Measurements from ENCODE around the gene MRTFA.

DNA sequence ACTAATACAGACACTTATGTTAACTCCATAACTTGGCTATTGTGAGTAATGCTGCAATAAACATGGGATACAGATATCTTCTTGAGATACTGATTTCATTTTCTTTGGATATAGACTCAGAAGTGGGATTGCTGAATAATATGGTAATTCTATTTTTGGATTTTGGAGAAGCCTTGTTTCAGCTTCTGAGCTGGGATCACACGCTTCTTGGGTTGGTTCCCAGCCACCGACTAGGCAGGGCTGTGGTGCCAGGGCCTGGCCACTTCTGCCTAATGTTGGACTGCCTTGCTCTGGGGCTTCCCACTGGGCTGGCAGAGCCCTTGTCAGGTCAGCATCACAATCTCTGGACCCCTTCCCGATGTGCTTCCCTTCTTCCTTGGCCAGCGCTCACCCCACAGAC, 28.8 kb upstream of the MRTFA start:
- TF ChIP-seq GATA2 (IDR thresholded peaks at IDR 0.05; ENCODE audit: low read depth, low read length) (no peak), GATA3 (IDR thresholded peaks at IDR 0.05; ENCODE audit: low read depth, low read length) (no peak)
